ENCODE measurements around the gene STX1B. TPM values are rescaled to one million over a fixed set of nuclear protein-coding genes. Genes with fewer than 3 reads are reported as not detected.
"Not testable (repeated sequence)": the region's sequence is repeated elsewhere in the genome, so short reads cannot be mapped to it uniquely, and the experiment has no call there.

The STX1B gene
- total RNA-seq, 2 experiments from 2014 or later: 1.3 to 1.5 TPM

- POLR2A ChIA-PET: interaction anchor here (1.0 to 1.2 kb wide), 2 partner anchors 41 to 42 kb away, joined by 3 to 7 read pairs; partner anchors contain the start of genes ZNF646 and ZNF668
- peak within 1 kb of the TSS; percentile 93 for H3K27ac Mint-ChIP-seq
- ATAC-seq (peak; percentile 89), DNase-seq (peak; percentile 99)
- H3K4me3 Mint-ChIP-seq: peak within 1 kb of the TSS; percentile 96
- CTCF ChIA-PET: interaction anchor here (0.6 to 1.7 kb wide), 3 partner anchors 27 to 125 kb away, joined by 3 to 7 read pairs (median 4); partner anchors contain the start of genes ZNF646 and ZNF668
- H3K27me3 Mint-ChIP-seq: no peaks in the 10 kb centered on the region
- no peaks in the 10 kb centered on the region for H3K9me3 Mint-ChIP-seq (ENCODE audit: low read depth)
- peaks cover 15% of the 10 kb centered on the region for H3K4me1 Mint-ChIP-seq
- peaks cover 5% of the 10 kb centered on the region for H3K36me3 Mint-ChIP-seq (ENCODE audit: low read depth)
- intact Hi-C loops (cut with DNase I, micrococcal nuclease): loop anchor here in 1 of 2 experiments (1.0 to 5.0 kb wide), 15 partner anchors 36 to 834 kb away; partner anchors contain the start of genes ARMC5, BCL7C, CFAP119 and FBRS
These were observed 22.6 kb upstream of the STX1B start, which contains the start of gene STX4 for GRCh38 chr16:31032736-31033708. Gene STX4, plus strand, starts transcription at chr16:31033558. Its CDS starts 248 bp downstream, at chr16:31033806.

GRCh38 chr16:31031276-31031675 lies 20.8 kb upstream of the STX1B start:
- H3K27ac Mint-ChIP-seq: no peak overlapping the region

GRCh38 chr16:31029272-31029671 lies 18.8 kb upstream of the STX1B start:
- DNase-seq (no peak), ATAC-seq (no peak)
- POLR2A ChIA-PET: no interaction called here
- intact Hi-C loops (cut with DNase I, micrococcal nuclease): no loop called here
- Mint-ChIP-seq H3K4me3 (no peak overlapping the region), H3K4me1 (peaks cover 10% of the 10 kb centered on the region), H3K27me3 (no peaks in the 10 kb centered on the region), H3K9me3 (ENCODE audit: low read depth) (no peaks in the 10 kb centered on the region), H3K27ac (no peak overlapping the region), H3K36me3 (ENCODE audit: low read depth) (peaks cover 1% of the 10 kb centered on the region)
- CTCF ChIA-PET: no interaction called here

More at GRCh38 chr16:31031276-31031675, 20.8 kb upstream of the STX1B start:
- ATAC-seq (no peak), DNase-seq (no peak)
- Mint-ChIP-seq H3K9me3 (ENCODE audit: low read depth) (no peaks in the 10 kb centered on the region), H3K4me3 (no peak overlapping the region), H3K27me3 (no peaks in the 10 kb centered on the region), H3K4me1 (peaks cover 15% of the 10 kb centered on the region), H3K36me3 (ENCODE audit: low read depth) (peaks cover 4% of the 10 kb centered on the region)
- intact Hi-C loops (cut with DNase I, micrococcal nuclease): loop anchor here in 1 of 2 experiments (5.0 kb wide), 1 partner anchor 836 kb away; no protein-coding TSS in a partner anchor
- ChIA-PET POLR2A (interaction anchor here (0.6 to 0.7 kb wide), 2 partner anchors 40 to 186 kb away, joined by 3 read pairs; partner anchors contain the start of gene PYDC1), CTCF (interaction anchor here (0.7 to 1.0 kb wide), 2 partner anchors 37 to 106 kb away, joined by 3 read pairs; no protein-coding TSS in a partner anchor)

GRCh38 chr16:31025339-31025738 lies 14.9 kb upstream of the STX1B start:
- POLR2A ChIA-PET: no interaction called here

GRCh38 chr16:31023627-31024226 lies 13.3 kb upstream of the STX1B start:
- Mint-ChIP-seq H3K27me3 (no peaks in the 10 kb centered on the region), H3K4me1 (peaks cover 3% of the 10 kb centered on the region), H3K9me3 (ENCODE audit: low read depth) (no peaks in the 10 kb centered on the region), H3K4me3 (no peak overlapping the region), H3K36me3 (ENCODE audit: low read depth) (no peaks in the 10 kb centered on the region), H3K27ac (no peak overlapping the region)
- POLR2A ChIA-PET: no interaction called here
- CTCF ChIA-PET: interaction anchor here (0.6 to 1.3 kb wide), 3 partner anchors 43 to 435 kb away, joined by 3 to 4 read pairs (median 3); partner anchors contain the start of gene ARMC5
- DNase-seq: no peak
- intact Hi-C loops (cut with DNase I, micrococcal nuclease): no loop called here
- no peak for ATAC-seq

More at GRCh38 chr16:31025339-31025738, 14.9 kb upstream of the STX1B start:
- peaks cover 3% of the 10 kb centered on the region for H3K4me1 Mint-ChIP-seq
- H3K27me3 Mint-ChIP-seq: no peaks in the 10 kb centered on the region
- no peak overlapping the region for H3K4me3 Mint-ChIP-seq
- no peak for DNase-seq
- H3K27ac Mint-ChIP-seq: no peak overlapping the region
- intact Hi-C loops (cut with DNase I, micrococcal nuclease): no loop called here
- CTCF ChIA-PET: no interaction called here
- no peak for ATAC-seq
- H3K9me3 Mint-ChIP-seq (ENCODE audit: low read depth): no peaks in the 10 kb centered on the region
- H3K36me3 Mint-ChIP-seq (ENCODE audit: low read depth): no peaks in the 10 kb centered on the region

- Mint-ChIP-seq H3K9me3 (ENCODE audit: low read depth) (no peaks in the 10 kb centered on the region), H3K36me3 (ENCODE audit: low read depth) (no peaks in the 10 kb centered on the region), H3K27ac (no peak overlapping the region), H3K27me3 (no peaks in the 10 kb centered on the region), H3K4me3 (no peak overlapping the region), H3K4me1 (peaks cover 3% of the 10 kb centered on the region)
- POLR2A ChIA-PET: no interaction called here
- ATAC-seq (no peak), DNase-seq (no peak)
- CTCF ChIA-PET: interaction anchor here (0.6 to 1.3 kb wide), 2 partner anchors 178 to 436 kb away, joined by 3 to 4 read pairs; partner anchors contain the start of gene ARMC5
- intact Hi-C loops (cut with DNase I, micrococcal nuclease): no loop called here
These were observed 12.8 kb upstream of the STX1B start for GRCh38 chr16:31023252-31023602.

- ATAC-seq: no peak
- DNase-seq: no peak
- Mint-ChIP-seq H3K27ac (no peak overlapping the region), H3K36me3 (ENCODE audit: low read depth) (no peaks in the 10 kb centered on the region), H3K4me3 (no peak overlapping the region), H3K4me1 (peaks cover 3% of the 10 kb centered on the region), H3K27me3 (no peaks in the 10 kb centered on the region), H3K9me3 (ENCODE audit: low read depth) (no peaks in the 10 kb centered on the region)
- intact Hi-C loops (cut with DNase I, micrococcal nuclease): no loop called here
- ChIA-PET CTCF (interaction anchor here (0.6 to 1.3 kb wide), 2 partner anchors 178 to 436 kb away, joined by 3 to 4 read pairs; partner anchors contain the start of gene ARMC5), POLR2A (no interaction called here)
These were observed 12.3 kb upstream of the STX1B start for GRCh38 chr16:31022544-31023251.

- Mint-ChIP-seq H3K27me3 (no peaks in the 10 kb centered on the region), H3K36me3 (ENCODE audit: low read depth) (no peaks in the 10 kb centered on the region), H3K9me3 (ENCODE audit: low read depth) (no peaks in the 10 kb centered on the region), H3K27ac (no peak overlapping the region), H3K4me1 (peaks cover 3% of the 10 kb centered on the region), H3K4me3 (no peak overlapping the region)
- CTCF ChIA-PET: interaction anchor here (0.6 kb wide), 1 partner anchor 283 kb away, joined by 3 read pairs; no protein-coding TSS in a partner anchor
- intact Hi-C loops (cut with DNase I, micrococcal nuclease): no loop called here
- DNase-seq (no peak), ATAC-seq (no peak)
- POLR2A ChIA-PET: no interaction called here
These were observed 10.1 kb upstream of the STX1B start for GRCh38 chr16:31020536-31020935.

GRCh38 chr16:31017756-31018155 lies 7.3 kb upstream of the STX1B start:
- H3K4me1 Mint-ChIP-seq; H3K27me3 Mint-ChIP-seq; H3K4me3 Mint-ChIP-seq; H3K9me3 Mint-ChIP-seq (ENCODE audit: low read depth); CTCF ChIA-PET; ATAC-seq; POLR2A ChIA-PET; DNase-seq; H3K36me3 Mint-ChIP-seq (ENCODE audit: low read depth); intact Hi-C loops (cut with DNase I, micrococcal nuclease); H3K27ac Mint-ChIP-seq: not testable (repeated sequence)

- intact Hi-C loops (cut with DNase I, micrococcal nuclease): no loop called here
- Mint-ChIP-seq H3K9me3 (ENCODE audit: low read depth) (no peaks in the 10 kb centered on the region), H3K27ac (no peak overlapping the region), H3K4me3 (no peak overlapping the region), H3K27me3 (peaks cover 11% of the 10 kb centered on the region), H3K4me1 (peaks cover 4% of the 10 kb centered on the region), H3K36me3 (ENCODE audit: low read depth) (no peaks in the 10 kb centered on the region)
- ChIA-PET POLR2A (no interaction called here), CTCF (no interaction called here)
- ATAC-seq (no peak), DNase-seq (no peak)
These were observed 5.6 kb upstream of the STX1B start for GRCh38 chr16:31016018-31016417.

- DNase-seq; CTCF ChIA-PET; H3K4me3 Mint-ChIP-seq; H3K9me3 Mint-ChIP-seq (ENCODE audit: low read depth); ATAC-seq; intact Hi-C loops (cut with DNase I, micrococcal nuclease); POLR2A ChIA-PET; H3K36me3 Mint-ChIP-seq (ENCODE audit: low read depth); H3K27ac Mint-ChIP-seq: not testable (repeated sequence)
- Mint-ChIP-seq H3K4me1 (peaks cover 12% of the 10 kb centered on the region), H3K27me3 (peaks cover 11% of the 10 kb centered on the region)
These were observed 2.9 kb upstream of the STX1B start for GRCh38 chr16:31013292-31013691.

Measured in activated CD4-positive, alpha-beta T cell treated with anti-CD3 and anti-CD28 coated beads for 36 hours (primary cell).